Osteoblast (primary cell): ENCODE data around the gene PTCH2. TPM values are rescaled to one million over a fixed set of nuclear protein-coding genes. Genes with fewer than 3 reads are reported as not detected.
"Not testable (repeated sequence)": the region's sequence is repeated elsewhere in the genome, so short reads cannot be mapped to it uniquely, and the experiment has no call there.

Experiments
- DNase-seq: peaks from one replicate; pipeline ENCODE4 v3.0.0; 2011; ENCODE audit warnings: low spot score, mixed read lengths; ENCODE audit not compliant: insufficient read length; ENCODE audit errors: missing footprints
- H2AFZ ChIP-seq: 2 replicates; pipeline ENCODE4 v1.6.0; 2011; ENCODE audit warnings: mild to moderate bottlenecking, low read length
- H3K27ac ChIP-seq: 2 replicates; pipeline ENCODE4 v1.5.1; 2011; ENCODE audit warnings: mild to moderate bottlenecking, low read depth, low read length, moderate library complexity
- H3K27me3 ChIP-seq: 2 replicates; pipeline ENCODE4 v1.6.0; 2012; ENCODE audit warnings: mild to moderate bottlenecking, control low read depth, inconsistent platforms, low read length, moderate library complexity; ENCODE audit not compliant: insufficient read depth
- H3K36me3 ChIP-seq: 2 replicates; pipeline ENCODE4 v1.5.1; 2011; ENCODE audit warnings: mild to moderate bottlenecking, low read length, control low read depth, moderate library complexity; ENCODE audit not compliant: insufficient read depth
- H3K4me1 ChIP-seq: 2 replicates; pipeline ENCODE4 v1.5.1; 2011; ENCODE audit warnings: mild to moderate bottlenecking, low read length, control low read depth, moderate library complexity; ENCODE audit not compliant: insufficient read depth
- H3K4me2 ChIP-seq: 2 replicates; pipeline ENCODE4 v1.6.0; 2011; ENCODE audit warnings: mild to moderate bottlenecking, low read length; ENCODE audit not compliant: insufficient read depth
- H3K4me3 ChIP-seq: fragments of 200-600 bp; sonication (generic); 3 replicates; pipeline ENCODE4 v1.5.1; 2012; ENCODE audit warnings: mild to moderate bottlenecking, low read length, inconsistent platforms; ENCODE audit not compliant: insufficient read depth
- H3K79me2 ChIP-seq: 2 replicates; pipeline ENCODE4 v1.6.0; 2012; ENCODE audit warnings: mild to moderate bottlenecking, low read length, control low read depth, inconsistent platforms; ENCODE audit not compliant: insufficient read depth
- H3K9me3 ChIP-seq: 2 replicates; pipeline ENCODE4 v1.5.1; 2011; ENCODE audit warnings: low read depth, low read length, control low read depth
- H4K20me1 ChIP-seq: 2 replicates; pipeline ENCODE4 v1.6.0; 2012; ENCODE audit warnings: mild to moderate bottlenecking, low read length, control low read depth; ENCODE audit not compliant: insufficient read depth
- CTCF ChIP-seq: IDR thresholded peaks from 2 replicates; pipeline ENCODE4 v1.5.1; 2011; ENCODE audit warnings: mild to moderate bottlenecking, low read depth, low read length, moderate library complexity; ENCODE audit errors: extremely low read depth
- total RNA-seq: library from RNA; depleted of rRNA; stranded (reverse); fragments of >200 nt; gene quantifications from 2 replicates; pipeline ENCODE4 v1.2.3, GENCODE V29; 2012

The PTCH2 gene
- total RNA-seq, 1 donor = 0.36 TPM

DNA sequence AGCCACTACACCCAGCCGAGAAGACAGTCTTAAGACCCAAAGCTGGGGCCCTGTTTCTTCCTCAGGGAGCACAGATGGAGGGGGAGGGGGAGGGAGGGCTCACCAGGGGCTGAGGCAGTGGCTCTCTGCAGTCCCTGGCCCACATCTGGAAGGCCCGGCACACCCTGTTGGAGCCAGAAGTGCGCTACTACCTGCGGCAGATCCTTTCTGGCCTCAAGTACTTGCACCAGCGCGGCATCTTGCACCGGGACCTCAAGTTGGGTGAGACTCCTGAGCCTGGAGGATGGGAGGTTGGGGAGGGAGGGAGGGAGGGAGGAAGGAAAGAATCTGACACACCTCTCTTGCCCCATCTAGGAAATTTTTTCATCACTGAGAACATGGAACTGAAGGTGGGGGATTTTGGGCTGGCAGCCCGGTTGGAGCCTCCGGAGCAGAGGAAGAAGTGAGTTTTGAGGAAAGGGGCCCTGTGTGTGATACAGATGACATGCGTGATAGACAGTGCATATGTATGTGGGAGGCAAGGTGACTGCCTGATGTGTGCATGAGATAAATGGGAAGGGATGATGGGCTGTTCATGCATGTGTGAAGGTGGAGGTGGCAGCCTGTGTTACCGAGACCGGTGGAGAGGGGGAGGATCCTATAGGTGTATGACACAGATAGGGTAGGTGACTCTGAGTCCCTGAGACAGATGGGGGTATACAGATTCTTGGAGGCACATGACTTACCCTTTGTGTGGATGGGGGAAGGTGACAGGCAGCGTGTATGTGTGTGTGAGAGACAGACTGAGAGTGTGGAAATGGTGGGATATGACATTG is 41.4 kb downstream of the PTCH2 start:
- H4K20me1 ChIP-seq = peaks cover 19% of the 10 kb centered on the region
- H3K27ac ChIP-seq = peak overlapping the region; percentile 66
- H3K4me2 ChIP-seq = peak overlapping the region; percentile 93
- H3K79me2 ChIP-seq = peaks cover 50% of the 10 kb centered on the region
- H3K4me1 ChIP-seq = peaks cover 31% of the 10 kb centered on the region
- H3K4me3 ChIP-seq = peak overlapping the region; percentile 82
- no peak for TF ChIP-seq CTCF
- peak; percentile 69 for DNase-seq
- H3K9me3 ChIP-seq = no peaks in the 10 kb centered on the region
- H3K27me3 ChIP-seq = no peaks in the 10 kb centered on the region
- peaks cover 45% of the 10 kb centered on the region for H3K36me3 ChIP-seq
- no peak overlapping the region for H2AFZ ChIP-seq

- TF ChIP-seq CTCF = peak; percentile 82
- Histone ChIP-seq H3K4me1 (peaks cover 20% of the 10 kb centered on the region), H3K27me3 (no peaks in the 10 kb centered on the region), H3K4me3 (peak within 1 kb of the TSS; percentile 82), H2AFZ (peak within 1 kb of the TSS; percentile 92), H3K27ac (peak within 1 kb of the TSS; percentile 80), H3K9me3 (no peaks in the 10 kb centered on the region), H3K4me2 (peak within 1 kb of the TSS; percentile 93), H3K79me2 (peaks cover 43% of the 10 kb centered on the region), H3K36me3 (peaks cover 29% of the 10 kb centered on the region), H4K20me1 (peaks cover 19% of the 10 kb centered on the region)
- peak; percentile 100 for DNase-seq
These were observed 43.1 kb downstream of the PTCH2 start, which contains the start of gene PLK3 for GRCh38 chr1:44799770-44800584. Gene PLK3, plus strand, starts transcription at chr1:44800377. Its CDS starts 87 bp downstream, at chr1:44800464.

GRCh38 chr1:44798481-44799365 is 44.3 kb downstream of the PTCH2 start:
- no peak for TF ChIP-seq CTCF
- H3K4me1 ChIP-seq = peaks cover 20% of the 10 kb centered on the region
- no peak overlapping the region for H3K4me2 ChIP-seq
- no peak for DNase-seq
- H3K4me3 ChIP-seq = no peak overlapping the region
- no peaks in the 10 kb centered on the region for H3K9me3 ChIP-seq
- H4K20me1 ChIP-seq = peaks cover 16% of the 10 kb centered on the region
- peaks cover 18% of the 10 kb centered on the region for H3K36me3 ChIP-seq
- H3K79me2 ChIP-seq = peaks cover 34% of the 10 kb centered on the region
- no peaks in the 10 kb centered on the region for H3K27me3 ChIP-seq
- no peak overlapping the region for H3K27ac ChIP-seq
- peak overlapping the region; percentile 41 for H2AFZ ChIP-seq

DNA sequence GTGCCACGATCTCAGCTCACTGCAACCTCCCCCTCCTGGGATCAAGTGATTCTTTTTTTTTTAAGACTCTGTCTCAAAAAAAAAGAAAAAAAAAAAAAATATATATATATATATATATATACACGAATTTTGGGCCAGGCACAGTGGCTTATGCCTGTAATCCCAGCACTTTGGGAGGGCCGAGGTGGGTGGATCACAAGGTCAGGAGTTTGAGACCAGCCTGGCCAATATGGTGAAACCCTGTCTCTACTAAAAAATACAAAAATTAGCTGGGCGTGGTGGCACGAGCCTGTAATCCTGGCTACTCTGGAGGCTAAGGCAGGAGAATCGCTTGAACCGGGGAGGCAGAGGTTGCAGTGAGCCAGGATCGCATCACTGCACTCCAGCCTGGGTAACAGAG is 45.2 kb downstream of the PTCH2 start:
- Histone ChIP-seq H2AFZ (peak overlapping the region; percentile 41), H3K4me1 (peaks cover 19% of the 10 kb centered on the region), H4K20me1 (peaks cover 16% of the 10 kb centered on the region), H3K79me2 (peaks cover 25% of the 10 kb centered on the region)
- not testable (repeated sequence) for H3K4me2 ChIP-seq, H3K27me3 ChIP-seq, DNase-seq, H3K9me3 ChIP-seq, H3K4me3 ChIP-seq, H3K27ac ChIP-seq, H3K36me3 ChIP-seq
